GM15510 (cell line): ENCODE measurements around the gene CCER1.

ENCODE experiments used
- POLR2A ChIP-seq: IDR thresholded peaks from 3 replicates; pipeline ENCODE4 v1.6.1; 2011; ENCODE audit warnings: borderline replicate concordance; ENCODE audit not compliant: insufficient read length; ENCODE audit errors: extremely low read depth

Gene CCER1

GRCh38 chr12:90916516-90916915, 38.5 kb downstream of the CCER1 start:
- TF ChIP-seq POLR2A, result no peak

- no peak for TF ChIP-seq POLR2A
Observed at GRCh38 chr12:90915353-90915752, 39.6 kb downstream of the CCER1 start.

GRCh38 chr12:90910958-90911357, 44.0 kb downstream of the CCER1 start:
- no peak for TF ChIP-seq POLR2A

- TF ChIP-seq POLR2A, result no peak
Observed at GRCh38 chr12:90909069-90909770, 45.8 kb downstream of the CCER1 start.

GRCh38 chr12:90908465-90908864, 46.5 kb downstream of the CCER1 start:
- no peak for TF ChIP-seq POLR2A

- TF ChIP-seq POLR2A, result no peak
Observed at GRCh38 chr12:90905691-90906370, 49.1 kb downstream of the CCER1 start.

- no peak for TF ChIP-seq POLR2A
Observed at GRCh38 chr12:90902596-90902995, 52.4 kb downstream of the CCER1 start.
